Kidney (tissue), 14 donors: Measurements from ENCODE around the gene PACC1. TPM values are rescaled to one million over a fixed set of nuclear protein-coding genes. Genes with fewer than 3 reads are reported as not detected.

ENCODE experiments used
- DNase-seq, 5 donors: peaks; one replicate each; pipeline ENCODE4 v3.0.0-alpha.2; 2013 to 2020
- FAIRE-seq: peaks from 2 replicates; lab custom pipeline; 2012; peaks lifted over from hg19 to GRCh38; lab: Jason Lieb, UNC
- H3K27ac ChIP-seq, 2 donors: one replicate each; pipeline ENCODE4 v1.7.0; 2013; ENCODE audit warnings: low read depth in 2 of 2, low read length in 2 of 2, inconsistent platforms in 1 of 2
- H3K27me3 ChIP-seq: one replicate; pipeline ENCODE4 v1.7.1; 2013; ENCODE audit warnings: low read length, inconsistent platforms; ENCODE audit not compliant: control insufficient read depth, insufficient read depth
- H3K36me3 ChIP-seq, 3 donors: one replicate each; pipeline versions ENCODE4 v1.7.0 to v1.7.1; 2013; ENCODE audit warnings: low read length in 3 of 3, control low read depth in 1 of 3, inconsistent platforms in 1 of 3; ENCODE audit not compliant: insufficient read depth in 3 of 3, control insufficient read depth in 2 of 3
- H3K4me1 ChIP-seq, 3 donors: one replicate each; pipeline versions ENCODE4 v1.7.0 to v1.7.1; 2013; ENCODE audit warnings: low read length in 3 of 3, inconsistent platforms in 1 of 3, low read depth in 1 of 3; ENCODE audit not compliant: control insufficient read depth in 2 of 3, insufficient read depth in 2 of 3
- H3K4me3 ChIP-seq, 3 donors: one replicate each; pipeline versions ENCODE4 v1.7.0 to v1.8.1; 2013; ENCODE audit warnings: low read length in 3 of 3, control low read depth in 1 of 3, inconsistent platforms in 1 of 3
- H3K9ac ChIP-seq, 3 donors: one replicate each; pipeline versions ENCODE4 v1.7.0 to v1.7.1; 2013; ENCODE audit warnings: low read length in 3 of 3, control low read depth in 1 of 3, inconsistent platforms in 1 of 3
- H3K9me3 ChIP-seq, 3 donors: one replicate each; pipeline versions ENCODE4 v1.7.0 to v1.7.1; 2013; ENCODE audit warnings: low read length in 3 of 3, control low read depth in 1 of 3, inconsistent platforms in 1 of 3; ENCODE audit not compliant: control insufficient read depth in 2 of 3, insufficient read depth in 1 of 3
- intact Hi-C: fragments of 100-400 bp; cut with DNase I; formaldehyde crosslinking; loops from one replicate; pipeline ENCODE4 v1.11.1; 2022
- polyA plus RNA-seq: library from polyadenylated mRNA; stranded (reverse); fragments of 350-450 nt; fragmentation: Illumina TruSeq; extraction: RNeasy Lipid Tissue Mini Kit (QIAGEN cat#74804); gene quantifications from one replicate; pipeline ENCODE4 v1.2.3, GENCODE V29; 2014; ENCODE audit warnings: low read depth, low replicate concordance; ENCODE audit not compliant: insufficient read depth
- total RNA-seq: library from RNA; stranded (reverse); fragmentation: NEBNext Ultra II Directional; extraction: Animal tissue kit (Norgen Biotek cat#: 25700); gene quantifications from one replicate; pipeline ENCODE4 v1.2.1, GENCODE V29; 2021
- TF ChIP-seq, protein P1 (sequence below): IDR thresholded peaks from 3 replicates; pipeline ENCODE4 v1.5.1; 2012; ENCODE audit warnings: mild to moderate bottlenecking, moderate library complexity, borderline replicate concordance; ENCODE audit not compliant: insufficient read depth; ENCODE audit errors: extremely low read depth
- donor health status: control.
- donor health status: control.
- donor health status: control.
- donor health status: control.
- donor health status: control.
- donor health status: DM: yes; HTN: yes; CAD: no.
- donor health status: Normal renal cell carcinoma (clear cell type).

The PACC1 gene
- total and polyA plus RNA-seq, 2 donors from 2014 or later = 8.7 to 13.7 TPM

GRCh38 chr1:212351588-212352362, 62.9 kb downstream of the PACC1 start:
- FAIRE-seq (no peak), DNase-seq (no peak)
- intact Hi-C loops = no loop called here
- TF ChIP-seq, protein P1, sequence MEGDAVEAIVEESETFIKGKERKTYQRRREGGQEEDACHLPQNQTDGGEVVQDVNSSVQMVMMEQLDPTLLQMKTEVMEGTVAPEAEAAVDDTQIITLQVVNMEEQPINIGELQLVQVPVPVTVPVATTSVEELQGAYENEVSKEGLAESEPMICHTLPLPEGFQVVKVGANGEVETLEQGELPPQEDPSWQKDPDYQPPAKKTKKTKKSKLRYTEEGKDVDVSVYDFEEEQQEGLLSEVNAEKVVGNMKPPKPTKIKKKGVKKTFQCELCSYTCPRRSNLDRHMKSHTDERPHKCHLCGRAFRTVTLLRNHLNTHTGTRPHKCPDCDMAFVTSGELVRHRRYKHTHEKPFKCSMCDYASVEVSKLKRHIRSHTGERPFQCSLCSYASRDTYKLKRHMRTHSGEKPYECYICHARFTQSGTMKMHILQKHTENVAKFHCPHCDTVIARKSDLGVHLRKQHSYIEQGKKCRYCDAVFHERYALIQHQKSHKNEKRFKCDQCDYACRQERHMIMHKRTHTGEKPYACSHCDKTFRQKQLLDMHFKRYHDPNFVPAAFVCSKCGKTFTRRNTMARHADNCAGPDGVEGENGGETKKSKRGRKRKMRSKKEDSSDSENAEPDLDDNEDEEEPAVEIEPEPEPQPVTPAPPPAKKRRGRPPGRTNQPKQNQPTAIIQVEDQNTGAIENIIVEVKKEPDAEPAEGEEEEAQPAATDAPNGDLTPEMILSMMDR = no peak
- H3K27me3 ChIP-seq = no peaks in the 10 kb centered on the region
- peaks cover 0 to 20% (median 8%) of the 10 kb centered on the region in 3 donors for H3K36me3 ChIP-seq
- no peaks in the 10 kb centered on the region for H3K9me3 ChIP-seq
- no peak overlapping the region for H3K4me3 ChIP-seq
- H3K4me1 ChIP-seq = no peaks in the 10 kb centered on the region
- H3K9ac ChIP-seq = no peak overlapping the region
- H3K27ac ChIP-seq = no peak overlapping the region

GRCh38 chr1:212346601-212347000, 68.1 kb downstream of the PACC1 start:
- TF ChIP-seq, protein P1 = no peak
- Histone ChIP-seq H3K4me3 (no peak overlapping the region), H3K36me3 (no peaks in the 10 kb centered on the region), H3K27ac (no peak overlapping the region), H3K9ac (no peak overlapping the region), H3K4me1 (no peaks in the 10 kb centered on the region), H3K9me3 (no peaks in the 10 kb centered on the region), H3K27me3 (no peaks in the 10 kb centered on the region)
- no peak for DNase-seq
- intact Hi-C loops = no loop called here
- FAIRE-seq = no peak

GRCh38 chr1:212344905-212345304, 69.8 kb downstream of the PACC1 start:
- intact Hi-C loops = no loop called here
- Histone ChIP-seq H3K4me3 (no peak overlapping the region), H3K27ac (no peak overlapping the region), H3K36me3 (peaks cover 0 to 3% (median 0%) of the 10 kb centered on the region in 3 donors), H3K9me3 (no peaks in the 10 kb centered on the region), H3K9ac (no peak overlapping the region), H3K4me1 (no peaks in the 10 kb centered on the region), H3K27me3 (no peaks in the 10 kb centered on the region)
- DNase-seq (no peak), FAIRE-seq (no peak)
- TF ChIP-seq, protein P1 = no peak
